ENCODE data around the gene ARHGEF5.

DNA sequence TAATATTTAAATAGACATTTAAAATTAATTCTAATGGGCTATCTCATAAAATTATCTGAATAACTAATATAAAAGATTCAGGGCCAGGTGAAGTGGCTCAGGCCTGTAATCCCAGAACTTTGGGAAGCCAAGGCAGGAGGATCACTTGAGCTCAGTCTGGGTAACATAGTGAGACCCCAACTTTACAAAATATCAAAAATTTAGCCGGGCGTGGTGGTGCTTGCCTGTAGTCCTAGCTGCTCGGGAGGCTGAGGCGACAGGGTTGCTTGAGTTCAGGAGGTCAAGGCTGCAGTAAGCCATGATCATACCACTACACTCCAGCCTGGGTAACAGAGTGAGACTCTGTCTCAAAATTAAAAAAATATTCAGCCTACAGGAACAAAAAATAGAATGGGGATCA lies 35.8 kb downstream of the ARHGEF5 start:
- TF ChIP-seq, protein P1, sequence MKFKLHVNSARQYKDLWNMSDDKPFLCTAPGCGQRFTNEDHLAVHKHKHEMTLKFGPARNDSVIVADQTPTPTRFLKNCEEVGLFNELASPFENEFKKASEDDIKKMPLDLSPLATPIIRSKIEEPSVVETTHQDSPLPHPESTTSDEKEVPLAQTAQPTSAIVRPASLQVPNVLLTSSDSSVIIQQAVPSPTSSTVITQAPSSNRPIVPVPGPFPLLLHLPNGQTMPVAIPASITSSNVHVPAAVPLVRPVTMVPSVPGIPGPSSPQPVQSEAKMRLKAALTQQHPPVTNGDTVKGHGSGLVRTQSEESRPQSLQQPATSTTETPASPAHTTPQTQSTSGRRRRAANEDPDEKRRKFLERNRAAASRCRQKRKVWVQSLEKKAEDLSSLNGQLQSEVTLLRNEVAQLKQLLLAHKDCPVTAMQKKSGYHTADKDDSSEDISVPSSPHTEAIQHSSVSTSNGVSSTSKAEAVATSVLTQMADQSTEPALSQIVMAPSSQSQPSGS (CRISPR knock-in tag; IDR thresholded peaks at IDR 0.05; ENCODE audit: borderline replicate concordance, low read depth) = no peak
- TF ChIP-seq, protein P2, sequence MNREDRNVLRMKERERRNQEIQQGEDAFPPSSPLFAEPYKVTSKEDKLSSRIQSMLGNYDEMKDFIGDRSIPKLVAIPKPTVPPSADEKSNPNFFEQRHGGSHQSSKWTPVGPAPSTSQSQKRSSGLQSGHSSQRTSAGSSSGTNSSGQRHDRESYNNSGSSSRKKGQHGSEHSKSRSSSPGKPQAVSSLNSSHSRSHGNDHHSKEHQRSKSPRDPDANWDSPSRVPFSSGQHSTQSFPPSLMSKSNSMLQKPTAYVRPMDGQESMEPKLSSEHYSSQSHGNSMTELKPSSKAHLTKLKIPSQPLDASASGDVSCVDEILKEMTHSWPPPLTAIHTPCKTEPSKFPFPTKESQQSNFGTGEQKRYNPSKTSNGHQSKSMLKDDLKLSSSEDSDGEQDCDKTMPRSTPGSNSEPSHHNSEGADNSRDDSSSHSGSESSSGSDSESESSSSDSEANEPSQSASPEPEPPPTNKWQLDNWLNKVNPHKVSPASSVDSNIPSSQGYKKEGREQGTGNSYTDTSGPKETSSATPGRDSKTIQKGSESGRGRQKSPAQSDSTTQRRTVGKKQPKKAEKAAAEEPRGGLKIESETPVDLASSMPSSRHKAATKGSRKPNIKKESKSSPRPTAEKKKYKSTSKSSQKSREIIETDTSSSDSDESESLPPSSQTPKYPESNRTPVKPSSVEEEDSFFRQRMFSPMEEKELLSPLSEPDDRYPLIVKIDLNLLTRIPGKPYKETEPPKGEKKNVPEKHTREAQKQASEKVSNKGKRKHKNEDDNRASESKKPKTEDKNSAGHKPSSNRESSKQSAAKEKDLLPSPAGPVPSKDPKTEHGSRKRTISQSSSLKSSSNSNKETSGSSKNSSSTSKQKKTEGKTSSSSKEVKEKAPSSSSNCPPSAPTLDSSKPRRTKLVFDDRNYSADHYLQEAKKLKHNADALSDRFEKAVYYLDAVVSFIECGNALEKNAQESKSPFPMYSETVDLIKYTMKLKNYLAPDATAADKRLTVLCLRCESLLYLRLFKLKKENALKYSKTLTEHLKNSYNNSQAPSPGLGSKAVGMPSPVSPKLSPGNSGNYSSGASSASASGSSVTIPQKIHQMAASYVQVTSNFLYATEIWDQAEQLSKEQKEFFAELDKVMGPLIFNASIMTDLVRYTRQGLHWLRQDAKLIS (CRISPR knock-in tag; IDR thresholded peaks at IDR 0.05; ENCODE audit: borderline replicate concordance) = no peak
- TF ChIP-seq, protein P3, sequence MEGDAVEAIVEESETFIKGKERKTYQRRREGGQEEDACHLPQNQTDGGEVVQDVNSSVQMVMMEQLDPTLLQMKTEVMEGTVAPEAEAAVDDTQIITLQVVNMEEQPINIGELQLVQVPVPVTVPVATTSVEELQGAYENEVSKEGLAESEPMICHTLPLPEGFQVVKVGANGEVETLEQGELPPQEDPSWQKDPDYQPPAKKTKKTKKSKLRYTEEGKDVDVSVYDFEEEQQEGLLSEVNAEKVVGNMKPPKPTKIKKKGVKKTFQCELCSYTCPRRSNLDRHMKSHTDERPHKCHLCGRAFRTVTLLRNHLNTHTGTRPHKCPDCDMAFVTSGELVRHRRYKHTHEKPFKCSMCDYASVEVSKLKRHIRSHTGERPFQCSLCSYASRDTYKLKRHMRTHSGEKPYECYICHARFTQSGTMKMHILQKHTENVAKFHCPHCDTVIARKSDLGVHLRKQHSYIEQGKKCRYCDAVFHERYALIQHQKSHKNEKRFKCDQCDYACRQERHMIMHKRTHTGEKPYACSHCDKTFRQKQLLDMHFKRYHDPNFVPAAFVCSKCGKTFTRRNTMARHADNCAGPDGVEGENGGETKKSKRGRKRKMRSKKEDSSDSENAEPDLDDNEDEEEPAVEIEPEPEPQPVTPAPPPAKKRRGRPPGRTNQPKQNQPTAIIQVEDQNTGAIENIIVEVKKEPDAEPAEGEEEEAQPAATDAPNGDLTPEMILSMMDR (IDR thresholded peaks at IDR 0.05) = no peak
- TF ChIP-seq ZNF263 (CRISPR knock-in tag; IDR thresholded peaks at IDR 0.05; ENCODE audit: low read depth) = no peak
- no peak for TF ChIP-seq NR2C2 (CRISPR knock-in tag; IDR thresholded peaks at IDR 0.05)
- no peak for TF ChIP-seq ETV6 (CRISPR knock-in tag; IDR thresholded peaks at IDR 0.05)
- TF ChIP-seq TEAD4 (CRISPR knock-in tag; IDR thresholded peaks at IDR 0.05) = no peak
- TF ChIP-seq KAT7 (CRISPR knock-in tag; IDR thresholded peaks at IDR 0.05; ENCODE audit: borderline replicate concordance) = no peak

All from WTC11 (cell line).